HG02973 (cell line): ENCODE measurements around the gene ATXN3L.

Source experiments
- ATAC-seq: cut with Tn5 transposase; IDR thresholded peaks from one replicate; pipeline ENCODE4 v1.9.1; 2021; ENCODE audit warnings: moderate library complexity; ENCODE audit not compliant: unreplicated experiment

ATXN3L gene

DNA sequence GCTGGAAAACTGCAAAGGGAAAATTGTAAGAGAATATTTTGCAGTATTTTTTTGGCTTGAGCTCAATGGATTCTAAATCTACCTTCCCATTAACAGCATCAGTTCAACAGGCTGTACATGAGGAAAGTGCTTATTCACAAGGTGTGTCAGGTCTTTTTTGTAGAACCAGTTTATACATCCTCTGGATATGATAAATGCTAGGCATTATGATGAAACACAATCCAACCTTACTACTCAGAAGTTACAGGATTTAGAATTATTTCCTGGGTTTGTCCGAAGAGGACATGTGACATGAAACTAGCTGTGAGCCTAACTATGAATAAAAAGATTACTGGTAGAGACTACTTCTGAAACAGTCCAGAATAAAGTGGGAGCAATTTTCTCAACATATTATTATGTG, 49.5 kb downstream of the ATXN3L start:
- no peak for ATAC-seq

DNA sequence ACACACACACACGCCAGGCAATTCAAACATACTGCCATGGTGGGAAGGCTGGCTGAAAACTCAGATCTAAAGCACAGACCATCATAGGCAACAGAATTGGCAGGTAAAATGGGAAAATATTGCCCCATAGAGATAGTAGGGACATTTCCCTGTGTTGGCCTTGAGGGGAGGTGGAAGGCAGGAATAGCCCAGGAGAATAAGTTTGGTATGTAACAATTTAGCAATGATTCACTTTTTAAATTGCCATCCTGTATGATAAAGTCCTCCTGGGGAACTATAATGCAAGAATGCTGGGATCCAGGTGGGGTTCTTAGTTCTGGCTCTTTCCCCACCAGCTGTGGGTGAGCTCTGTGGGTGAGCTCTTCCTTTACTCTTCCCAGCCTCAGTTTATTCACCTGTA, 51.0 kb downstream of the ATXN3L start:
- ATAC-seq: no peak
